H9 (cell line): ENCODE results near the gene SNED1. TPM values are rescaled to one million over a fixed set of nuclear protein-coding genes. Genes with fewer than 3 reads are reported as not detected.

Source experiments
- DNase-seq: peaks from one replicate; pipeline ENCODE4 v3.0.0-alpha.2; 2017
- H2AFZ ChIP-seq: one replicate; pipeline ENCODE4 v1.6.1; 2013; ENCODE audit warnings: mild to moderate bottlenecking, low read length, control low read depth, moderate library complexity
- H2AK5ac ChIP-seq: 2 replicates; pipeline ENCODE4 v1.6.1; 2013; ENCODE audit warnings: low read length, control low read depth, mixed read lengths; ENCODE audit not compliant: insufficient read length
- H2BK120ac ChIP-seq: one replicate; pipeline ENCODE4 v1.6.1; 2013; ENCODE audit warnings: low read depth, mild to moderate bottlenecking, low read length, control low read depth, inconsistent platforms; ENCODE audit not compliant: poor library complexity, severe bottlenecking
- H2BK12ac ChIP-seq: 2 replicates; pipeline ENCODE4 v1.6.1; 2013; ENCODE audit warnings: low read length, control low read depth, mixed read lengths, low read depth; ENCODE audit not compliant: insufficient read length
- H2BK15ac ChIP-seq: 2 replicates; pipeline ENCODE4 v1.6.1; 2013; ENCODE audit warnings: low read depth, low read length, control low read depth
- H2BK20ac ChIP-seq: one replicate; pipeline ENCODE4 v1.6.1; 2013; ENCODE audit warnings: low read depth, mild to moderate bottlenecking, low read length, control low read depth, inconsistent platforms; ENCODE audit not compliant: poor library complexity, severe bottlenecking
- H2BK5ac ChIP-seq: 2 replicates; pipeline ENCODE4 v1.6.1; 2013; ENCODE audit warnings: low read length, control low read depth, mixed read lengths; ENCODE audit not compliant: insufficient read length
- H3K14ac ChIP-seq: 2 replicates; pipeline ENCODE4 v1.6.1; 2013; ENCODE audit warnings: low read length, control low read depth; ENCODE audit not compliant: insufficient read depth
- H3K18ac ChIP-seq: 2 replicates; pipeline ENCODE4 v1.6.1; 2013; ENCODE audit warnings: low read depth, mild to moderate bottlenecking, mixed read lengths, low read length, control low read depth; ENCODE audit not compliant: insufficient read length
- H3K23ac ChIP-seq: 2 replicates; pipeline ENCODE4 v1.6.1; 2013; ENCODE audit warnings: low read length, control low read depth, mixed read lengths, low read depth; ENCODE audit not compliant: insufficient read length
- H3K23me2 ChIP-seq: 2 replicates; pipeline ENCODE4 v1.6.1; 2013; ENCODE audit warnings: low read depth, mild to moderate bottlenecking, mixed read lengths, low read length, control low read depth; ENCODE audit not compliant: insufficient read length, poor library complexity, severe bottlenecking
- H3K27ac ChIP-seq: 2 replicates; pipeline ENCODE4 v1.5.1; 2013; ENCODE audit warnings: low read length, control low read depth, mixed read lengths, low read depth; ENCODE audit not compliant: insufficient read length
- H3K27me3 ChIP-seq: 2 replicates; pipeline ENCODE4 v1.6.1; 2013; ENCODE audit warnings: low read length, control low read depth, inconsistent platforms; ENCODE audit not compliant: insufficient read depth
- H3K4ac ChIP-seq: 2 replicates; pipeline ENCODE4 v1.6.1; 2013; ENCODE audit warnings: low read depth, mild to moderate bottlenecking, control low read depth, inconsistent platforms, low read length, moderate library complexity
- H3K4me1 ChIP-seq: 2 replicates; pipeline ENCODE4 v1.6.1; 2013; ENCODE audit warnings: low read length, control low read depth, inconsistent platforms; ENCODE audit not compliant: insufficient read depth
- H3K4me2 ChIP-seq: 2 replicates; pipeline ENCODE4 v1.6.1; 2013; ENCODE audit warnings: low read length, control low read depth, mixed read lengths; ENCODE audit not compliant: insufficient read length, insufficient read depth
- H3K56ac ChIP-seq: 2 replicates; pipeline ENCODE4 v1.6.1; 2013; ENCODE audit warnings: low read depth, mild to moderate bottlenecking, mixed read lengths, low read length, control low read depth; ENCODE audit not compliant: insufficient read length
- H3K79me1 ChIP-seq: 2 replicates; pipeline ENCODE4 v1.6.1; 2013; ENCODE audit warnings: low read depth, mild to moderate bottlenecking, moderate library complexity, low read length, control low read depth, inconsistent platforms; ENCODE audit not compliant: insufficient read depth, poor library complexity, severe bottlenecking
- H3K79me2 ChIP-seq: 2 replicates; pipeline ENCODE4 v1.6.1; 2013; ENCODE audit warnings: low read length, control low read depth, inconsistent platforms; ENCODE audit not compliant: insufficient read depth
- H3K9ac ChIP-seq: 2 replicates; pipeline ENCODE4 v1.6.1; 2013; ENCODE audit warnings: low read length, control low read depth, mixed read lengths; ENCODE audit not compliant: insufficient read length; ENCODE audit errors: extremely low read depth
- H3K9me3 ChIP-seq: one replicate; pipeline ENCODE4 v1.6.1; 2013; ENCODE audit warnings: low read depth, low read length, inconsistent platforms; ENCODE audit not compliant: control insufficient read depth
- H3T11ph ChIP-seq: one replicate; pipeline ENCODE4 v1.6.1; 2013; ENCODE audit warnings: mild to moderate bottlenecking, low read length, control low read depth, inconsistent platforms
- H4K20me1 ChIP-seq: one replicate; pipeline ENCODE4 v1.6.1; 2013; ENCODE audit not compliant: control insufficient read depth, insufficient read length, insufficient read depth
- H4K5ac ChIP-seq: 2 replicates; pipeline ENCODE4 v1.6.1; 2013; ENCODE audit warnings: low read depth, mild to moderate bottlenecking, mixed read lengths, low read length, control low read depth; ENCODE audit not compliant: insufficient read length
- H4K8ac ChIP-seq: replicated peaks from 2 replicates; pipeline ENCODE4 v1.6.1; 2013; ENCODE audit warnings: low read length, control low read depth, mixed read lengths, low read depth; ENCODE audit not compliant: insufficient read length
- H4K91ac ChIP-seq: 2 replicates; pipeline ENCODE4 v1.6.1; 2013; ENCODE audit warnings: low read depth, mild to moderate bottlenecking, moderate library complexity, mixed read lengths, low read length, control low read depth; ENCODE audit not compliant: insufficient read length
- H3K27ac Mint-ChIP-seq, 3 experiments: 2 replicates in 2 of 3; 3 replicates in 1 of 3; pipeline ENCODE4 v1.8.0; 2020 to 2021; ENCODE audit warnings: mixed read lengths in 3 of 3, mild to moderate bottlenecking in 1 of 3, moderate library complexity in 1 of 3
- H3K27me3 Mint-ChIP-seq: 2 replicates; pipeline ENCODE4 v1.8.0; 2021; ENCODE audit warnings: low read depth, mild to moderate bottlenecking, moderate library complexity, mixed read lengths
- H3K36me3 Mint-ChIP-seq, 3 experiments: 2 replicates in 2 of 3; 3 replicates in 1 of 3; pipeline ENCODE4 v1.8.0; 2020 to 2021; ENCODE audit warnings: low read depth in 3 of 3, mixed read lengths in 3 of 3; ENCODE audit not compliant: insufficient read depth in 1 of 3
- H3K4me1 Mint-ChIP-seq, 2 experiments: 2 replicates each; pipeline ENCODE4 v1.8.0; 2020; ENCODE audit warnings: mixed read lengths in 2 of 2
- H3K4me3 Mint-ChIP-seq, 2 experiments: 2 replicates in 1 of 2; 3 replicates in 1 of 2; pipeline ENCODE4 v1.8.0; 2020 to 2021; ENCODE audit warnings: mild to moderate bottlenecking in 2 of 2, mixed read lengths in 2 of 2, moderate library complexity in 1 of 2
- H3K9me3 Mint-ChIP-seq, 2 experiments: 2 replicates in 1 of 2; 3 replicates in 1 of 2; pipeline ENCODE4 v1.8.0; 2020; ENCODE audit warnings: mild to moderate bottlenecking in 2 of 2, mixed read lengths in 2 of 2, moderate library complexity in 1 of 2
- WGBS: extraction: QIAGEN DNeasy Blood & Tissue Kit; methylation state at CpG from one replicate; pipeline ENCODE4 v1.1.7; 2013; ENCODE audit warnings: missing lambda C conversion rate, low lambda C conversion rate, mixed read lengths; ENCODE audit not compliant: insufficient read length; ENCODE audit errors: extremely low coverage; 5-methylcytosine and 5-hydroxymethylcytosine counted together
- total RNA-seq: library from RNA; stranded (reverse); gene quantifications from 2 replicates; pipeline ENCODE4 v1.2.1, GENCODE V29; 2021
- TF ChIP-seq, protein P1 (sequence below): fragments of 200-600 bp; sonication (generic); conservative IDR thresholded peaks from 3 replicates; pipeline ENCODE4 v1.8.0; 2021; ENCODE audit warnings: antibody characterized with exemption, mild to moderate bottlenecking

SNED1 gene
- total RNA-seq, 1 experiment from 2014 or later = 2.5 TPM

DNA sequence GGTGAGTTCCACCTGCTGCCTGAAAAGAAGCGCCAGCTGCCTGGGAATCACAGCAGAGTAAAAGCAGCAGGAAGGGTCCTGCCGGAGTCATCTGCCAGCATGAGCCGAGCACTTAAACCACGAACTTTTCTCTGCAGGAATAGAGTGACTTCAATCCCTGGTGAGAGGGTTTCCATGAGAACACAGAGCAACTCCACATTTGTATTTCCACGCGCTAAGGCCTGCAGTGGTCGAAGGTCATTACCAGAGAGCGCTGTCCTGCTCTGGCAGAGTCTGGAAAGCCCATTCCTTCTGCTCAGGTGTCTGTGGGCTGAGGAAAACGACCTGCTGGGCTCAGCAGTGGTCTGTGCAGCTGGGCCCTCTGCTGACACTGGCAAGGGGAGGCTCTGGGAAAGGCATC lies 144.2 kb downstream of the SNED1 start:
- H3K23ac ChIP-seq = no peak overlapping the region
- no peak overlapping the region for H3K27ac ChIP-seq
- no peaks in the 10 kb centered on the region for H3K23me2 ChIP-seq
- no peak overlapping the region for H2BK20ac ChIP-seq
- no peaks in the 10 kb centered on the region for H3K4me1 ChIP-seq
- H4K5ac ChIP-seq = no peak overlapping the region
- no peak overlapping the region for H4K91ac ChIP-seq
- H4K8ac ChIP-seq = no peak overlapping the region
- no peak overlapping the region for H2BK5ac ChIP-seq
- no peaks in the 10 kb centered on the region for H3K27me3 Mint-ChIP-seq
- H3K9me3 Mint-ChIP-seq = no peaks in the 10 kb centered on the region
- H3T11ph ChIP-seq = no peak overlapping the region
- H2BK12ac ChIP-seq = no peak overlapping the region
- H3K4me3 Mint-ChIP-seq = no peak overlapping the region
- H3K18ac ChIP-seq = no peak overlapping the region
- no peak overlapping the region for H2AFZ ChIP-seq
- H4K20me1 ChIP-seq = no peaks in the 10 kb centered on the region
- H2BK120ac ChIP-seq = no peak overlapping the region
- H2AK5ac ChIP-seq = no peak overlapping the region
- no CpG with 5 or more reads among the region's 9 CpGs for WGBS
- no peak overlapping the region for H3K27ac Mint-ChIP-seq
- TF ChIP-seq, protein P1, sequence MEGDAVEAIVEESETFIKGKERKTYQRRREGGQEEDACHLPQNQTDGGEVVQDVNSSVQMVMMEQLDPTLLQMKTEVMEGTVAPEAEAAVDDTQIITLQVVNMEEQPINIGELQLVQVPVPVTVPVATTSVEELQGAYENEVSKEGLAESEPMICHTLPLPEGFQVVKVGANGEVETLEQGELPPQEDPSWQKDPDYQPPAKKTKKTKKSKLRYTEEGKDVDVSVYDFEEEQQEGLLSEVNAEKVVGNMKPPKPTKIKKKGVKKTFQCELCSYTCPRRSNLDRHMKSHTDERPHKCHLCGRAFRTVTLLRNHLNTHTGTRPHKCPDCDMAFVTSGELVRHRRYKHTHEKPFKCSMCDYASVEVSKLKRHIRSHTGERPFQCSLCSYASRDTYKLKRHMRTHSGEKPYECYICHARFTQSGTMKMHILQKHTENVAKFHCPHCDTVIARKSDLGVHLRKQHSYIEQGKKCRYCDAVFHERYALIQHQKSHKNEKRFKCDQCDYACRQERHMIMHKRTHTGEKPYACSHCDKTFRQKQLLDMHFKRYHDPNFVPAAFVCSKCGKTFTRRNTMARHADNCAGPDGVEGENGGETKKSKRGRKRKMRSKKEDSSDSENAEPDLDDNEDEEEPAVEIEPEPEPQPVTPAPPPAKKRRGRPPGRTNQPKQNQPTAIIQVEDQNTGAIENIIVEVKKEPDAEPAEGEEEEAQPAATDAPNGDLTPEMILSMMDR = no peak
- no peak overlapping the region for H3K4me2 ChIP-seq
- no peak overlapping the region for H3K56ac ChIP-seq
- H3K79me2 ChIP-seq = no peaks in the 10 kb centered on the region
- H3K4me1 Mint-ChIP-seq = 0 out of 4 replicates have a peak, but pooled peaks cover 0 to under 1% of the 10 kb centered on the region in 2 experiments
- no peak overlapping the region for H2BK15ac ChIP-seq
- H3K36me3 Mint-ChIP-seq = peaks cover 10 to 50% (median 47%) of the 10 kb centered on the region in 3 experiments; a peak in 6 of 7 replicates
- DNase-seq = no peak
- H3K14ac ChIP-seq = no peak overlapping the region
- no peaks in the 10 kb centered on the region for H3K27me3 ChIP-seq
- no peak overlapping the region for H3K9ac ChIP-seq
- H3K79me1 ChIP-seq = no peaks in the 10 kb centered on the region
- H3K4ac ChIP-seq = no peak overlapping the region
- no peaks in the 10 kb centered on the region for H3K9me3 ChIP-seq

Other genes starting within 250 kb of the SNED1 start
- gene KIF1A, start 178.4 kb upstream of the SNED1 start, total RNA-seq = 188 and 204 TPM in 2 replicates
- gene AGXT, start 129.8 kb upstream of the SNED1 start, total RNA-seq = not detected in 2 replicates
- gene MAB21L4, start 102.5 kb upstream of the SNED1 start, total RNA-seq = 0.15 and 0.37 TPM in 2 replicates
- gene CROCC2, start 92.3 kb upstream of the SNED1 start, total RNA-seq = not detected in 2 replicates
- 35.0 and 36.6 TPM in 2 replicates for gene MTERF4, start 103.7 kb downstream of the SNED1 start, total RNA-seq
- 66.1 and 68.0 TPM in 2 replicates for gene PASK, start 150.9 kb downstream of the SNED1 start, total RNA-seq
- 60.2 and 60.4 TPM in 2 replicates for gene PPP1R7, start 151.8 kb downstream of the SNED1 start, total RNA-seq
- gene ANO7, start 190.1 kb downstream of the SNED1 start, total RNA-seq = 3.9 and 5.2 TPM in 2 replicates